HEK293 (cell line): ENCODE results near the gene PPM1E.

Source experiments
- CTCF ChIA-PET: fragments of 350-600 bp; formaldehyde crosslinking; extraction: SDS; loops from one replicate; lab custom pipeline; 2021; ENCODE audit warnings: antibody characterized with exemption; lab: Yijun Ruan, JAX
- POLR2A ChIA-PET: fragments of 300-600 bp; formaldehyde crosslinking; extraction: SDS; loops from one replicate; lab custom pipeline; 2020; ENCODE audit warnings: antibody characterized with exemption, inconsistent platforms; lab: Yijun Ruan, JAX
- H3K27ac ChIP-seq: fragments of 200-500 bp; sonication (Bioruptor generic); 2 replicates; pipeline ENCODE4 v1.5.1; 2014; ENCODE audit warnings: low read depth, low read length, control low read depth, inconsistent platforms; ENCODE audit errors: extremely low read depth
- H3K36me3 ChIP-seq, 2 experiments: fragments of 200-500 bp in 1 of 2; sonication (Bioruptor generic) in 1 of 2; 1 replicate in 1 of 2; 2 replicates in 1 of 2; pipeline ENCODE4 v1.5.1; 2014 to 2017; ENCODE audit warnings: inconsistent platforms in 2 of 2, low read length in 2 of 2; ENCODE audit not compliant: control insufficient read depth in 2 of 2, insufficient read depth in 1 of 2
- H3K4me1 ChIP-seq: fragments of 200-500 bp; sonication (Bioruptor generic); 2 replicates; pipeline ENCODE4 v1.5.1; 2014; ENCODE audit warnings: mild to moderate bottlenecking, low read length, inconsistent platforms; ENCODE audit not compliant: control insufficient read depth, insufficient read depth
- H3K4me3 ChIP-seq: 2 replicates; pipeline ENCODE4 v1.5.1; 2011; ENCODE audit warnings: low read depth, mild to moderate bottlenecking, control low read depth, low read length, moderate library complexity
- H3K9me3 ChIP-seq: fragments of 200-500 bp; sonication (Bioruptor generic); 2 replicates; pipeline ENCODE4 v1.5.1; 2014; ENCODE audit warnings: low read depth, low read length, inconsistent platforms; ENCODE audit not compliant: control insufficient read depth, insufficient read depth
- ZBTB20 ChIP-seq: fragments of 450-650 bp; formaldehyde crosslinking; IDR thresholded peaks from 2 replicates; pipeline ENCODE4 v1.5.1; 2016; ENCODE audit warnings: missing biosample characterization, missing genetic modification characterization
- ZNF112 ChIP-seq: fragments of 450-650 bp; formaldehyde crosslinking; IDR thresholded peaks from 2 replicates; pipeline ENCODE4 v1.5.0; 2017; ENCODE audit warnings: missing biosample characterization, missing genetic modification characterization
- ZNF146 ChIP-seq: fragments of 450-650 bp; formaldehyde crosslinking; IDR thresholded peaks from 2 replicates; pipeline ENCODE4 v1.5.1; 2016; ENCODE audit warnings: missing biosample characterization, missing genetic modification characterization
- ZNF155 ChIP-seq: fragments of 450-650 bp; formaldehyde crosslinking; IDR thresholded peaks from 2 replicates; pipeline ENCODE4 v1.5.1; 2016; ENCODE audit warnings: missing biosample characterization, missing genetic modification characterization
- ZNF350 ChIP-seq: fragments of 450-650 bp; formaldehyde crosslinking; IDR thresholded peaks from 2 replicates; pipeline ENCODE4 v1.5.0; 2017; ENCODE audit warnings: missing biosample characterization, mild to moderate bottlenecking, missing genetic modification characterization
- ZNF558 ChIP-seq: fragments of 450-650 bp; formaldehyde crosslinking; IDR thresholded peaks from 2 replicates; pipeline ENCODE4 v1.5.1; 2016; ENCODE audit warnings: missing biosample characterization, missing genetic modification characterization
- ZNF596 ChIP-seq: fragments of 450-650 bp; IDR thresholded peaks from 2 replicates; pipeline ENCODE4 v1.5.0; 2018; ENCODE audit warnings: missing biosample characterization, mild to moderate bottlenecking, missing genetic modification characterization, moderate library complexity
- ZNF843 ChIP-seq: fragments of 450-650 bp; formaldehyde crosslinking; IDR thresholded peaks from 2 replicates; pipeline ENCODE4 v1.5.1; 2016; ENCODE audit warnings: missing biosample characterization, missing genetic modification characterization
- TF ChIP-seq, protein P1 (sequence below): fragments of 450-650 bp; formaldehyde crosslinking; IDR thresholded peaks from 2 replicates; pipeline ENCODE4; 2016; ENCODE audit warnings: missing biosample characterization, missing genetic modification characterization
- TF ChIP-seq, protein P2 (sequence below): fragments of 450-650 bp; formaldehyde crosslinking; IDR thresholded peaks from 2 replicates; pipeline ENCODE4 v1.5.1; 2016; ENCODE audit warnings: missing biosample characterization, missing genetic modification characterization
- TF ChIP-seq, protein P3 (sequence below): fragments of 450-650 bp; formaldehyde crosslinking; IDR thresholded peaks from 2 replicates; pipeline ENCODE4 v1.5.1; 2017; ENCODE audit warnings: missing biosample characterization, missing genetic modification characterization

Gene PPM1E

DNA sequence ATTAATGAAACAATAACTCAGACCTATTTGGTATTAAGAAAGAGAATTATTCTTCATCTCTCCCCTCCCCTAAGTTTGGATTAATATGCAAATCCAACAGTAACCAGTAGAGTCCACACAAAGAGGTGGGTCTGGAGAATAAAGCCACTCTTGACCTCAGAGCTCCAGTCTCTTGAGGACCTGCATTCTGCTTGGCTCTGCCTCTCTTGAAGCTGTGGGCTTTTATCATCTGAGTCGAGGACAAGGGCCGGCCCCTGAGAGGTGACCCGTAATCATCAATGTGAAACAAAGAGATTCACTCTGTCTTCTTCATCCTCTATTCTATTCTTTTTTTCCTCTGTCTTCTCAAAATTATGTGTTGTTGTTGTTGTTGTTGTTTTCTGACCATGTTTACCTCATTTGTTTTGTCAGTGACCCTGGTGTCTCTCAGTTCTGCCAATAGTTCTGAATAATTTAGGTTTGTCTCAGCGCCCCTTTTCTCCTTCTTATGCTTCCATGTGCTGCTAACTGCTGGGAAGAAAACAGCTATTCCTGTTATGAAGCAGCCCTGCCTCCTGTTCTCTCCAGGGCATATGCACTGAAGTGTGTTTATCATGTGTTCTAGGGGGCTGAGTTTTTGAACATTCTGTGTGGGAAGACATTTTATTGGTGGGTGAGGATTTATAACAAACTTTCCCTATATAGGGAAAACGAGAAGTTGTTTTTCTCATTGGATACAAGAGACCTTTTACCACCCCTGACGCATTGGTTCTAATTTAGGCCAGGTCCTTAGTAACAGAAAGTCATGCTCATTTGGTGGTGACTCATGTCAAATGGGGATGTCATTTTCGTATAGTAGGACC is 215.2 kb downstream of the PPM1E start:
- H3K27ac ChIP-seq = no peak overlapping the region
- no peaks in the 10 kb centered on the region for H3K9me3 ChIP-seq
- peaks cover 0 to 4% of the 10 kb centered on the region in 2 experiments; a peak in 1 of 3 replicates for H3K36me3 ChIP-seq
- ChIA-PET CTCF (interaction anchor here (0.6 to 1.2 kb wide), 2 partner anchors 14 to 311 kb away, joined by 3 to 8 read pairs; no protein-coding TSS in a partner anchor), POLR2A (no interaction called here)
- TF ChIP-seq ZNF558 (no peak), ZNF155 (tag by site-specific recombination) (no peak), ZNF843 (tag by site-specific recombination) (no peak), ZNF112 (tag by site-specific recombination) (no peak), ZNF596 (tag by site-specific recombination) (no peak), ZNF146 (tag by site-specific recombination) (no peak)
- TF ChIP-seq, protein P1, sequence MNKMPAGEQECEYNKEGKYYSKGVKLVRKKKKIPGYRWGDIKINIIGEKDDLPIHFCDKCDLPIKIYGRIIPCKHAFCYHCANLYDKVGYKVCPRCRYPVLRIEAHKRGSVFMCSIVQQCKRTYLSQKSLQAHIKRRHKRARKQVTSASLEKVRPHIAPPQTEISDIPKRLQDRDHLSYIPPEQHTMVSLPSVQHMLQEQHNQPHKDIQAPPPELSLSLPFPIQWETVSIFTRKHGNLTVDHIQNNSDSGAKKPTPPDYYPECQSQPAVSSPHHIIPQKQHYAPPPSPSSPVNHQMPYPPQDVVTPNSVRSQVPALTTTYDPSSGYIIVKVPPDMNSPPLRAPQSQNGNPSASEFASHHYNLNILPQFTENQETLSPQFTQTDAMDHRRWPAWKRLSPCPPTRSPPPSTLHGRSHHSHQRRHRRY (tag by site-specific recombination) = no peak
- peaks cover 10% of the 10 kb centered on the region; the same call in 1 of the 2 replicates for H3K4me1 ChIP-seq
- H3K4me3 ChIP-seq = no peak overlapping the region

DNA sequence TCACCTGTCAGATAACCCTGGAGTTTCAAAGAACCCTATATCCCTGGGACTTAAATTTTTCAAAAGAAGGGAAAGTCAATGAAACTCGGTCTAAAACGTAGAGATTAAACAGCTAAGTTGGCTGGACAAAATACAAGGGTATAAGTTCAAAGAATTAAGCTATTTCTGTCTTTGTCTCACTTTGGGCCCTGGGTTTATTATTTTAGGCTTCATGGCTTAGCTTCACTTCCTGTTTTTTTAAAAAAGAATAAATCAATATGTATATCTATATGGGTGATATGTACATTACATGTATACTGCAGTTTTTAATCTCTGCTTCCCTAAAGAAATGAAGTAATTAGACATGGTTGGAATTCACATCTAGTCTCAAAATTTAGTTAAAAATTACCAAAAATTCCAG is 218.7 kb downstream of the PPM1E start:
- ChIA-PET POLR2A (interaction anchor here (0.6 kb wide), 1 partner anchor 343 kb away, joined by 3 read pairs; no protein-coding TSS in a partner anchor), CTCF (interaction anchor here (0.9 kb wide), 1 partner anchor 30 kb away, joined by 4 read pairs; no protein-coding TSS in a partner anchor)
- H3K36me3 ChIP-seq = peaks cover 0 to 4% of the 10 kb centered on the region in 2 experiments; a peak in 1 of 3 replicates
- no peak overlapping the region for H3K4me3 ChIP-seq
- H3K4me1 ChIP-seq = no peaks in the 10 kb centered on the region
- no peaks in the 10 kb centered on the region for H3K9me3 ChIP-seq
- H3K27ac ChIP-seq = no peak overlapping the region
- TF ChIP-seq ZBTB20 (tag by site-specific recombination) = no peak
- TF ChIP-seq, protein P2, sequence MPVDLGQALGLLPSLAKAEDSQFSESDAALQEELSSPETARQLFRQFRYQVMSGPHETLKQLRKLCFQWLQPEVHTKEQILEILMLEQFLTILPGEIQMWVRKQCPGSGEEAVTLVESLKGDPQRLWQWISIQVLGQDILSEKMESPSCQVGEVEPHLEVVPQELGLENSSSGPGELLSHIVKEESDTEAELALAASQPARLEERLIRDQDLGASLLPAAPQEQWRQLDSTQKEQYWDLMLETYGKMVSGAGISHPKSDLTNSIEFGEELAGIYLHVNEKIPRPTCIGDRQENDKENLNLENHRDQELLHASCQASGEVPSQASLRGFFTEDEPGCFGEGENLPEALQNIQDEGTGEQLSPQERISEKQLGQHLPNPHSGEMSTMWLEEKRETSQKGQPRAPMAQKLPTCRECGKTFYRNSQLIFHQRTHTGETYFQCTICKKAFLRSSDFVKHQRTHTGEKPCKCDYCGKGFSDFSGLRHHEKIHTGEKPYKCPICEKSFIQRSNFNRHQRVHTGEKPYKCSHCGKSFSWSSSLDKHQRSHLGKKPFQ (tag by site-specific recombination) = no peak
- TF ChIP-seq, protein P3, sequence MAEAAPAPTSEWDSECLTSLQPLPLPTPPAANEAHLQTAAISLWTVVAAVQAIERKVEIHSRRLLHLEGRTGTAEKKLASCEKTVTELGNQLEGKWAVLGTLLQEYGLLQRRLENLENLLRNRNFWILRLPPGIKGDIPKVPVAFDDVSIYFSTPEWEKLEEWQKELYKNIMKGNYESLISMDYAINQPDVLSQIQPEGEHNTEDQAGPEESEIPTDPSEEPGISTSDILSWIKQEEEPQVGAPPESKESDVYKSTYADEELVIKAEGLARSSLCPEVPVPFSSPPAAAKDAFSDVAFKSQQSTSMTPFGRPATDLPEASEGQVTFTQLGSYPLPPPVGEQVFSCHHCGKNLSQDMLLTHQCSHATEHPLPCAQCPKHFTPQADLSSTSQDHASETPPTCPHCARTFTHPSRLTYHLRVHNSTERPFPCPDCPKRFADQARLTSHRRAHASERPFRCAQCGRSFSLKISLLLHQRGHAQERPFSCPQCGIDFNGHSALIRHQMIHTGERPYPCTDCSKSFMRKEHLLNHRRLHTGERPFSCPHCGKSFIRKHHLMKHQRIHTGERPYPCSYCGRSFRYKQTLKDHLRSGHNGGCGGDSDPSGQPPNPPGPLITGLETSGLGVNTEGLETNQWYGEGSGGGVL (tag by site-specific recombination) = no peak
- TF ChIP-seq, all 188 proteins: peak for 0

DNA sequence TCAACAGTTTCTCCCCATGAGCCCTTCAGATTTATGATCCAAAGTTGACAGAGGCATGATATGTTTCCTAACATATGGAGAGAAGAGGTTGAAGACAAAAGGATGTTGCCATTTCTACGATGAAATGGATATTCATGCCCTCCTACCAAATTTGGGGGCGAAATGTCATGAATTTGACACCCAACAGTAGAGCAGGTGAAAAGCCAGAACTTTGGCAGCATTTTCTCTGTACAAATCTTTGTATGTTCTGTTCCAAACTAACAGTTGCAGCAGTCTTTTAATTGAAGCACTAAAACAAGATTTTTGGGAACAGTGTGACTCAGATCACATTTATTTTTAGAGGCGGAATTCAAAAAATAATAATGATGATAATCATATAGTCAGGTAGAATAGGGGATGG is 220.9 kb downstream of the PPM1E start:
- ChIA-PET CTCF (no interaction called here), POLR2A (no interaction called here)
- Histone ChIP-seq H3K4me1 (no peaks in the 10 kb centered on the region), H3K36me3 (peaks cover 4 to 8% of the 10 kb centered on the region in 2 experiments; a peak in 2 of 3 replicates), H3K9me3 (no peaks in the 10 kb centered on the region), H3K4me3 (no peak overlapping the region), H3K27ac (no peak overlapping the region)
- no peak for TF ChIP-seq ZNF350
